H1 (cell line): ENCODE measurements around the gene RSPH6A. TPM values are rescaled to one million over a fixed set of nuclear protein-coding genes. Genes with fewer than 3 reads are reported as not detected.

Experiments
- CTCF ChIA-PET: fragments of 300-600 bp; sonication (Branson Sonifier 250); formaldehyde crosslinking; loops from one replicate; lab custom pipeline; 2021; ENCODE audit not compliant: partially characterized antibody; lab: Charles Lee
- POLR2A ChIA-PET: fragments of 300-600 bp; sonication (Branson Sonifier 250); formaldehyde crosslinking; loops from one replicate; lab custom pipeline; 2021; ENCODE audit warnings: inconsistent platforms; ENCODE audit not compliant: partially characterized antibody; lab: Charles Lee
- DNase-seq, 2 experiments: peaks; one replicate each; pipeline versions ENCODE4 v3.0.0 to v3.0.0-alpha.2; 2010 to 2022; ENCODE audit warnings: low spot score in 2 of 2, low read depth in 1 of 2, mixed read lengths in 1 of 2
- FAIRE-seq: peaks from 2 replicates; lab custom pipeline; 2011; peaks lifted over from hg19 to GRCh38; lab: Jason Lieb, UNC
- H2AFZ ChIP-seq: 2 replicates; pipeline ENCODE4 v1.8.1; 2012; ENCODE audit warnings: low read length, inconsistent platforms
- H2AK5ac ChIP-seq: 2 replicates; pipeline ENCODE4 v1.6.1; 2013; ENCODE audit warnings: low read depth, low read length
- H2BK120ac ChIP-seq: replicated peaks from 2 replicates; pipeline ENCODE3; 2013; ENCODE audit warnings: low read depth, low read length, inconsistent platforms
- H2BK12ac ChIP-seq: 2 replicates; pipeline ENCODE4 v1.6.1; 2013; ENCODE audit warnings: low read depth, low read length
- H2BK15ac ChIP-seq: 2 replicates; pipeline ENCODE4 v1.6.1; 2013; ENCODE audit warnings: low read length
- H2BK20ac ChIP-seq: 2 replicates; pipeline ENCODE4 v1.6.1; 2013; ENCODE audit warnings: low read length
- H2BK5ac ChIP-seq: 2 replicates; pipeline ENCODE4 v1.6.1; 2013; ENCODE audit warnings: low read depth, low read length
- H3K14ac ChIP-seq: 2 replicates; pipeline ENCODE4 v1.6.1; 2013; ENCODE audit warnings: inconsistent platforms; ENCODE audit not compliant: insufficient read length
- H3K18ac ChIP-seq: 2 replicates; pipeline ENCODE4 v1.6.1; 2013; ENCODE audit warnings: low read length; ENCODE audit errors: extremely low read depth
- H3K23ac ChIP-seq: 2 replicates; pipeline ENCODE4 v1.6.1; 2013; ENCODE audit warnings: inconsistent platforms; ENCODE audit not compliant: insufficient read length
- H3K23me2 ChIP-seq: 2 replicates; pipeline ENCODE4 v1.6.1; 2013; ENCODE audit warnings: low read depth, low read length
- H3K27ac ChIP-seq: 2 replicates; pipeline ENCODE4 v1.6.1; 2011; ENCODE audit warnings: low read depth, low read length, inconsistent platforms
- H3K27me3 ChIP-seq, 4 experiments: replicated peaks in 1 of 4; 1 replicate in 1 of 4; 2 replicates in 3 of 4; pipeline versions ENCODE4 v1.6.1 to v1.8.1; 2011 to 2013; ENCODE audit warnings: low read length in 3 of 4, mild to moderate bottlenecking in 3 of 4, inconsistent platforms in 2 of 4, mixed read lengths in 2 of 4, moderate library complexity in 1 of 4; ENCODE audit not compliant: control insufficient read depth in 3 of 4, insufficient read depth in 3 of 4; ENCODE audit errors: extremely low read depth in 1 of 4
- H3K36me3 ChIP-seq, 4 experiments: 2 replicates each; pipeline versions ENCODE4 v1.6.1 to v1.8.1; 2011 to 2013; ENCODE audit warnings: mild to moderate bottlenecking in 4 of 4, low read length in 3 of 4, moderate library complexity in 2 of 4, control low read depth in 1 of 4, inconsistent platforms in 1 of 4; ENCODE audit not compliant: insufficient read depth in 4 of 4, control insufficient read depth in 2 of 4
- H3K4ac ChIP-seq: replicated peaks from 2 replicates; pipeline ENCODE3; 2013; ENCODE audit warnings: low read length, low read depth, mixed read lengths, inconsistent platforms; ENCODE audit not compliant: insufficient read length
- H3K4me1 ChIP-seq, 4 experiments: replicated peaks in 1 of 4; 1 replicate in 1 of 4; 2 replicates in 3 of 4; pipeline versions ENCODE4 v1.6.1 to v1.8.1; 2011 to 2013; ENCODE audit warnings: low read length in 3 of 4, inconsistent platforms in 2 of 4, mixed read lengths in 1 of 4; ENCODE audit not compliant: insufficient read depth in 4 of 4, control insufficient read depth in 3 of 4
- H3K4me2 ChIP-seq, 2 experiments: 2 replicates each; pipeline versions ENCODE4 v1.6.1 to v1.8.1; 2011 to 2013; ENCODE audit warnings: low read depth in 2 of 2, low read length in 2 of 2, control low read depth in 1 of 2, inconsistent platforms in 1 of 2, mild to moderate bottlenecking in 1 of 2; ENCODE audit not compliant: insufficient read depth in 1 of 2
- H3K4me3 ChIP-seq, 4 experiments: fragments of 200-600, 300-600 bp in 1 of 4; sonication (generic), shearing (Covaris generic), sonication (Bioruptor Twin) in 1 of 4; 2 replicates each; pipeline versions ENCODE4 v1.5.1 to v1.8.1; 2011 to 2016; ENCODE audit warnings: low read length in 4 of 4, low read depth in 3 of 4, control low read depth in 2 of 4, inconsistent platforms in 2 of 4, mild to moderate bottlenecking in 2 of 4, mixed read lengths in 1 of 4, moderate library complexity in 1 of 4; ENCODE audit not compliant: insufficient read depth in 2 of 4; ENCODE audit errors: extremely low read depth in 1 of 4
- H3K56ac ChIP-seq: replicated peaks from 2 replicates; pipeline ENCODE3; 2013; ENCODE audit warnings: low read depth, mild to moderate bottlenecking, mixed read lengths, low read length, inconsistent platforms; ENCODE audit not compliant: insufficient read length
- H3K79me1 ChIP-seq: 2 replicates; pipeline ENCODE4 v1.6.1; 2013; ENCODE audit warnings: low read depth, low read length, control low read depth
- H3K79me2 ChIP-seq, 2 experiments: 2 replicates each; pipeline versions ENCODE4 v1.6.1 to v1.8.1; 2012 to 2013; ENCODE audit warnings: low read length in 2 of 2, mild to moderate bottlenecking in 2 of 2, inconsistent platforms in 1 of 2; ENCODE audit not compliant: insufficient read depth in 2 of 2, control insufficient read depth in 1 of 2
- H3K9ac ChIP-seq, 4 experiments: replicated peaks in 1 of 4; 1 replicate in 1 of 4; 2 replicates in 3 of 4; pipeline versions ENCODE4 v1.6.1 to v1.8.1; 2011 to 2013; ENCODE audit warnings: low read depth in 3 of 4, low read length in 3 of 4, control low read depth in 2 of 4, mild to moderate bottlenecking in 2 of 4, moderate library complexity in 2 of 4, inconsistent platforms in 1 of 4; ENCODE audit errors: extremely low read depth in 1 of 4
- H3K9me3 ChIP-seq, 2 experiments: 2 replicates each; pipeline versions ENCODE4 v1.6.1 to v1.8.1; 2012 to 2013; ENCODE audit warnings: mild to moderate bottlenecking in 2 of 2, moderate library complexity in 2 of 2, control low read depth in 1 of 2, inconsistent platforms in 1 of 2, low read depth in 1 of 2, low read length in 1 of 2, mixed read lengths in 1 of 2; ENCODE audit not compliant: insufficient read depth in 2 of 2
- H4K20me1 ChIP-seq, 2 experiments: replicated peaks in 1 of 2; 2 replicates each; pipeline versions ENCODE3 to v1.8.1; 2011 to 2013; ENCODE audit warnings: inconsistent platforms in 2 of 2, low read length in 2 of 2, mild to moderate bottlenecking in 1 of 2; ENCODE audit not compliant: insufficient read depth in 2 of 2, control insufficient read depth in 1 of 2
- H4K5ac ChIP-seq: 2 replicates; pipeline ENCODE4 v1.6.1; 2013; ENCODE audit warnings: low read length, low read depth, mixed read lengths, inconsistent platforms; ENCODE audit not compliant: insufficient read length
- H4K8ac ChIP-seq: 2 replicates; pipeline ENCODE4 v1.8.0; 2013; ENCODE audit warnings: mild to moderate bottlenecking, moderate library complexity, low read length, inconsistent platforms; ENCODE audit not compliant: insufficient read depth; ENCODE audit errors: extremely low read depth
- H4K91ac ChIP-seq: replicated peaks from 2 replicates; pipeline ENCODE3; 2013; ENCODE audit warnings: low read length, mixed read lengths, inconsistent platforms; ENCODE audit not compliant: insufficient read length
- GTF2F1 ChIP-seq: IDR thresholded peaks from 2 replicates; pipeline ENCODE4 v1.6.1; 2012; ENCODE audit warnings: low read depth, low read length, improper control_type of control experiment, borderline replicate concordance
- WGBS, 2 experiments: shearing (Covaris generic) in 1 of 2; methylation state at CpG; one replicate each; pipeline versions ENCODE4 v1.1.6 to v1.1.7; 2013 to 2015; ENCODE audit warnings: low lambda C conversion rate in 2 of 2, mixed read lengths in 2 of 2, inconsistent platforms in 1 of 2, low coverage in 1 of 2, missing lambda C conversion rate in 1 of 2; ENCODE audit not compliant: insufficient replicate concordance in 2 of 2, insufficient coverage in 1 of 2, insufficient read length in 1 of 2; ENCODE audit errors: extremely low coverage in 1 of 2, missing lambda C conversion rate in 1 of 2; 5-methylcytosine and 5-hydroxymethylcytosine counted together
- polyA plus RNA-seq, 7 experiments: library from polyadenylated mRNA; depleted of rRNA in 3 of 7; stranded (reverse) in 5 of 7; unstranded in 2 of 7; fragments of >200 nt in 5 of 7; fragments of 200-250 nt in 2 of 7; gene quantifications; 1 replicate in 5 of 7; 2 replicates in 1 of 7; 4 replicates in 1 of 7; pipeline versions ENCODE4 v1.2.1 to v1.2.3, GENCODE V29; 2011 to 2013; ENCODE audit warnings: missing spikeins in 2 of 7, mixed read lengths in 2 of 7
- total RNA-seq: library from RNA; stranded (reverse); fragmentation: NEBNext Ultra II Directional; extraction: Animal tissue kit (Norgen Biotek cat#: 25700); gene quantifications from 2 replicates; pipeline ENCODE4 v1.2.1, GENCODE V29; 2021

RSPH6A gene
- total and polyA plus RNA-seq, 2 of the 8 experiments (the other 6 are each of a cell fraction or from before 2014, with no cell fraction given) = 0.05 to 0.19 TPM

- Histone ChIP-seq H2BK12ac (peak overlapping the region; percentile 45; the same call in 1 of the 2 replicates), H3K27ac (no peak overlapping the region), H2BK5ac (no peak overlapping the region), H3K4me1 (peaks cover 7 to 37% (median 26%) of the 10 kb centered on the region in 4 experiments), H3K23ac (no peak overlapping the region), H3K9me3 (no peaks in the 10 kb centered on the region), H3K27me3 (peaks cover 0 to 2% (median 1%) of the 10 kb centered on the region in 4 experiments; a peak in 1 of 7 replicates), H2AFZ (no peak overlapping the region), H2BK20ac (no peak overlapping the region), H4K91ac (no peak overlapping the region), H2BK15ac (peak overlapping the region; percentile 74; the same call in 1 of the 2 replicates), H2AK5ac (no peak overlapping the region), H3K4me2 (no peak overlapping the region)
- whole genome bisulfite sequencing, 2 experiments = 92% methylated on average over 14 of the region's 15 CpGs; no CpG with 5 or more reads in 1 of the 2 experiments
- CTCF ChIA-PET = interaction anchor here (0.7 to 3.2 kb wide), 5 partner anchors 8 to 114 kb away, joined by 3 to 14 read pairs (median 3); no protein-coding TSS in a partner anchor
- no peak for FAIRE-seq
- no peak for TF ChIP-seq GTF2F1
- TF ChIP-seq, all 59 proteins: peak for 0
- H2BK120ac ChIP-seq = no peak overlapping the region
- H3K36me3 ChIP-seq = no peaks in the 10 kb centered on the region
- H4K8ac ChIP-seq = no peak overlapping the region
- H3K79me2 ChIP-seq = no peaks in the 10 kb centered on the region
- H4K20me1 ChIP-seq = peaks cover 0 to 3% of the 10 kb centered on the region in 2 experiments
- peaks cover 8% of the 10 kb centered on the region; the same call in 1 of the 2 replicates for H3K23me2 ChIP-seq
- H3K4me3 ChIP-seq = no peak overlapping the region
- POLR2A ChIA-PET = interaction anchor here (0.9 to 16.2 kb wide), 8 partner anchors 9 to 58 kb away, joined by 3 to 284 read pairs (median 4); partner anchors contain the start of genes DMWD, FBXO46 and MEIOSIN
- peak overlapping the region; percentile 22; the same call in 1 of the 2 replicates for H3K18ac ChIP-seq
- no peak overlapping the region for H3K56ac ChIP-seq
- DNase-seq = no peak
- no peak overlapping the region for H3K9ac ChIP-seq
- no peaks in the 10 kb centered on the region for H3K79me1 ChIP-seq
- peak overlapping the region; percentile 15 for H4K5ac ChIP-seq
- no peak overlapping the region for H3K4ac ChIP-seq
- H3K14ac ChIP-seq = no peak overlapping the region
These were observed 52.1 kb downstream of the RSPH6A start for GRCh38 chr19:45762870-45763631.
